ENCODE data around the gene CEP104. TPM values are rescaled to one million over a fixed set of nuclear protein-coding genes. Genes with fewer than 3 reads are reported as not detected.

Gene CEP104
- total RNA-seq, 1 experiment from 2014 or later: 50.8 TPM

GRCh38 chr1:3858231-3858981 lies 1.4 kb upstream of the CEP104 start:
- Histone ChIP-seq H3K4me3 (ENCODE audit: low read depth, low read length, poor library complexity, severe bottlenecking) (peak overlapping the region; percentile 54), H3K9me3 (ENCODE audit: low read depth, low read length, poor library complexity, severe bottlenecking) (no peaks in the 10 kb centered on the region), H3K27me3 (replicated peaks; ENCODE audit: insufficient read depth, low read depth, low read length, poor library complexity) (no peaks in the 10 kb centered on the region), H3K36me3 (ENCODE audit: insufficient read depth, low read length, poor library complexity, severe bottlenecking) (no peaks in the 10 kb centered on the region), H3K4me1 (ENCODE audit: insufficient read depth, low read length, poor library complexity, severe bottlenecking) (peaks cover 5% of the 10 kb centered on the region), H3K27ac (ENCODE audit: low read depth, low read length, poor library complexity, severe bottlenecking) (no peak overlapping the region)
- BruUV-seq (replicated peaks): no TSS peak
- ChIA-PET POLR2A (ENCODE audit: low non-redundant PET) (no interaction called here), CTCF (interaction anchor here (0.6 to 0.8 kb wide), 2 partner anchors 11 to 1887 kb away, joined by 3 to 4 read pairs; no protein-coding TSS in a partner anchor)
- TF ChIP-seq, protein P1, sequence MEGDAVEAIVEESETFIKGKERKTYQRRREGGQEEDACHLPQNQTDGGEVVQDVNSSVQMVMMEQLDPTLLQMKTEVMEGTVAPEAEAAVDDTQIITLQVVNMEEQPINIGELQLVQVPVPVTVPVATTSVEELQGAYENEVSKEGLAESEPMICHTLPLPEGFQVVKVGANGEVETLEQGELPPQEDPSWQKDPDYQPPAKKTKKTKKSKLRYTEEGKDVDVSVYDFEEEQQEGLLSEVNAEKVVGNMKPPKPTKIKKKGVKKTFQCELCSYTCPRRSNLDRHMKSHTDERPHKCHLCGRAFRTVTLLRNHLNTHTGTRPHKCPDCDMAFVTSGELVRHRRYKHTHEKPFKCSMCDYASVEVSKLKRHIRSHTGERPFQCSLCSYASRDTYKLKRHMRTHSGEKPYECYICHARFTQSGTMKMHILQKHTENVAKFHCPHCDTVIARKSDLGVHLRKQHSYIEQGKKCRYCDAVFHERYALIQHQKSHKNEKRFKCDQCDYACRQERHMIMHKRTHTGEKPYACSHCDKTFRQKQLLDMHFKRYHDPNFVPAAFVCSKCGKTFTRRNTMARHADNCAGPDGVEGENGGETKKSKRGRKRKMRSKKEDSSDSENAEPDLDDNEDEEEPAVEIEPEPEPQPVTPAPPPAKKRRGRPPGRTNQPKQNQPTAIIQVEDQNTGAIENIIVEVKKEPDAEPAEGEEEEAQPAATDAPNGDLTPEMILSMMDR (conservative IDR thresholded peaks at IDR 0.05; ENCODE audit: low read depth, low read length): peak; percentile 41
- no peak for TF ChIP-seq EZH2 (IDR thresholded peaks at IDR 0.05; ENCODE audit: borderline replicate concordance, low read depth, low read length, poor library complexity, severe bottlenecking)
- intact Hi-C loops (cut with micrococcal nuclease; ENCODE audit: unreplicated experiment): no loop called here
- peak; percentile 61 for DNase-seq (ENCODE audit: low spot score)

DNA sequence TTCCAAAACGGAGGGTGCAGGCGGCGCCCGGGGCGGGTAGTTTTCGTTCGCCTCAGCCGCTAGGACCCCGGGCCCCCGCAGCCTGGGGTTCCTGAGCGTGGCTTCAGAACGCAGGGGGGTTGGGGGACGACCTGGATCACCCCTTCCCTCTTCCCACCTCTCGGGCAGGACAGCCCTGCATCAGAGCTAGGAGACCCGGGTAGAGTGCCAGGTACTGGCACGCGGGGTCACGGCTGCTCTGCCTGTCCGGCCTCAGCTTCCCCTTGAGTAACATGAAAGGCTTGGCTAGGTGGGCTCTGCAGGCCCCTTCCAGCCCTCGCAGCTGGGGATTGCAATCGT lies 749 bp upstream of the CEP104 start:
- DNase-seq (ENCODE audit: low spot score): no peak
- H3K4me3 ChIP-seq (ENCODE audit: low read depth, low read length, poor library complexity, severe bottlenecking): peak overlapping the region; percentile 54
- H3K27me3 ChIP-seq (replicated peaks; ENCODE audit: insufficient read depth, low read depth, low read length, poor library complexity): no peaks in the 10 kb centered on the region
- POLR2A ChIA-PET (ENCODE audit: low non-redundant PET): no interaction called here
- no peaks in the 10 kb centered on the region for H3K36me3 ChIP-seq (ENCODE audit: insufficient read depth, low read length, poor library complexity, severe bottlenecking)
- H3K9me3 ChIP-seq (ENCODE audit: low read depth, low read length, poor library complexity, severe bottlenecking): no peaks in the 10 kb centered on the region
- H3K4me1 ChIP-seq (ENCODE audit: insufficient read depth, low read length, poor library complexity, severe bottlenecking): peaks cover 5% of the 10 kb centered on the region
- intact Hi-C loops (cut with micrococcal nuclease; ENCODE audit: unreplicated experiment): no loop called here
- no peak overlapping the region for H3K27ac ChIP-seq (ENCODE audit: low read depth, low read length, poor library complexity, severe bottlenecking)
- CTCF ChIA-PET: interaction anchor here (0.6 kb wide), 1 partner anchor 1888 kb away, joined by 4 read pairs; no protein-coding TSS in a partner anchor
- BruUV-seq (replicated peaks): no TSS peak
- TF ChIP-seq, protein P1 (conservative IDR thresholded peaks at IDR 0.05; ENCODE audit: low read depth, low read length): no peak
- no peak for TF ChIP-seq EZH2 (IDR thresholded peaks at IDR 0.05; ENCODE audit: borderline replicate concordance, low read depth, low read length, poor library complexity, severe bottlenecking)

- H3K4me1 ChIP-seq (ENCODE audit: insufficient read depth, low read length, poor library complexity, severe bottlenecking): peaks cover 2% of the 10 kb centered on the region
- no peak for TF ChIP-seq EZH2 (IDR thresholded peaks at IDR 0.05; ENCODE audit: borderline replicate concordance, low read depth, low read length, poor library complexity, severe bottlenecking)
- TF ChIP-seq, protein P1 (conservative IDR thresholded peaks at IDR 0.05; ENCODE audit: low read depth, low read length): no peak
- H3K4me3 ChIP-seq (ENCODE audit: low read depth, low read length, poor library complexity, severe bottlenecking): no peak overlapping the region
- DNase-seq (ENCODE audit: low spot score): no peak
- BruUV-seq (replicated peaks): no TSS peak
- ChIA-PET POLR2A (ENCODE audit: low non-redundant PET) (no interaction called here), CTCF (no interaction called here)
- H3K27ac ChIP-seq (ENCODE audit: low read depth, low read length, poor library complexity, severe bottlenecking): no peak overlapping the region
- H3K9me3 ChIP-seq (ENCODE audit: low read depth, low read length, poor library complexity, severe bottlenecking): no peaks in the 10 kb centered on the region
- intact Hi-C loops (cut with micrococcal nuclease; ENCODE audit: unreplicated experiment): no loop called here
- peaks cover 7% of the 10 kb centered on the region for H3K36me3 ChIP-seq (ENCODE audit: insufficient read depth, low read length, poor library complexity, severe bottlenecking)
- no peaks in the 10 kb centered on the region for H3K27me3 ChIP-seq (replicated peaks; ENCODE audit: insufficient read depth, low read depth, low read length, poor library complexity)
Measured at GRCh38 chr1:3852711-3853485, 4.1 kb downstream of the CEP104 start.
